GM12878 (cell line): ENCODE data around the gene SEL1L3. TPM values are rescaled to one million over a fixed set of nuclear protein-coding genes. Genes with fewer than 3 reads are reported as not detected.

ENCODE experiments used
- ATAC-seq: fragments of 200-7000 bp; cut with Tn5 transposase; 3 replicates; pipeline ENCODE4 v1.9.1; 2020; ENCODE audit warnings: mild to moderate bottlenecking, moderate library complexity
- BruUV-seq: library from RNA; stranded (reverse); fragments of 400-500 nt; replicated peaks from 2 replicates; lab custom pipeline; 2021; lab: Mats Ljungman, UMichigan
- CTCF ChIA-PET: fragments of 300-600 bp; sonication (Branson Sonifier 250); formaldehyde crosslinking; extraction: SDS; loops from one replicate; lab custom pipeline; 2021; ENCODE audit warnings: inconsistent platforms; lab: Yijun Ruan, JAX
- POLR2A ChIA-PET: fragments of 350-600 bp; formaldehyde crosslinking; extraction: SDS; loops from one replicate; lab custom pipeline; 2021; ENCODE audit warnings: inconsistent platforms; lab: Charles Lee
- RAD21 ChIA-PET: fragments of 300-600 bp; sonication (Branson Sonifier 250); formaldehyde crosslinking; loops from one replicate; lab custom pipeline; 2023; ENCODE audit warnings: antibody characterized with exemption; ENCODE audit not compliant: unreplicated experiment; lab: Charles Lee
- SMC1A ChIA-PET: fragments of 300-600 bp; sonication (Branson Sonifier 250); formaldehyde crosslinking; loops from one replicate; lab custom pipeline; 2023; ENCODE audit not compliant: unreplicated experiment, uncharacterized antibody; lab: Charles Lee
- DNase-seq: peaks from one replicate; pipeline ENCODE4 v3.0.0-alpha.2; 2011; ENCODE audit warnings: low read depth, low spot score
- FAIRE-seq: peaks from 3 replicates; lab custom pipeline; 2011; peaks lifted over from hg19 to GRCh38; lab: Jason Lieb, UNC
- H2AFZ ChIP-seq: 2 replicates; pipeline ENCODE4 v1.6.0; 2011; ENCODE audit warnings: low read depth, low read length, control low read depth; ENCODE audit not compliant: control insufficient read depth
- H3K27ac ChIP-seq: 2 replicates; pipeline ENCODE4 v1.5.1; 2011; ENCODE audit warnings: control low read depth; ENCODE audit not compliant: control insufficient read depth, insufficient read depth
- H3K27me3 ChIP-seq, 2 experiments: replicated peaks in 1 of 2; 2 replicates each; pipeline versions ENCODE4 v1.6.0 to v1.6.1; 2011; ENCODE audit warnings: low read length in 1 of 2; ENCODE audit not compliant: control insufficient read depth in 2 of 2, insufficient read depth in 2 of 2
- H3K36me3 ChIP-seq, 2 experiments: 2 replicates each; pipeline ENCODE4 v1.5.1; 2011; ENCODE audit warnings: low read length in 1 of 2; ENCODE audit not compliant: control insufficient read depth in 2 of 2, insufficient read depth in 2 of 2
- H3K4me1 ChIP-seq: 2 replicates; pipeline ENCODE4 v1.6.1; 2011; ENCODE audit warnings: mild to moderate bottlenecking, low read length, moderate library complexity, mixed read lengths; ENCODE audit not compliant: control insufficient read depth, insufficient read depth
- H3K4me2 ChIP-seq: 2 replicates; pipeline ENCODE4 v1.6.0; 2011; ENCODE audit warnings: control low read depth; ENCODE audit not compliant: control insufficient read depth, insufficient read depth
- H3K4me3 ChIP-seq: fragments of 200-600 bp; sonication (generic); 2 replicates; pipeline ENCODE4 v1.5.1; 2016
- H3K79me2 ChIP-seq: 2 replicates; pipeline ENCODE4 v1.6.0; 2011; ENCODE audit warnings: low read length; ENCODE audit not compliant: control insufficient read depth, insufficient read depth
- H3K9ac ChIP-seq: 2 replicates; pipeline ENCODE4 v1.8.0; 2011; ENCODE audit warnings: low read length, control low read depth, mixed read lengths; ENCODE audit not compliant: control insufficient read depth, insufficient read depth
- H3K9me3 ChIP-seq: replicated peaks from 3 replicates; pipeline ENCODE4 v1.5.1; 2011; ENCODE audit warnings: mild to moderate bottlenecking, low read length; ENCODE audit not compliant: control insufficient read depth, insufficient read depth
- H4K20me1 ChIP-seq: 2 replicates; pipeline ENCODE4 v1.6.0; 2011; ENCODE audit not compliant: control insufficient read depth, insufficient read depth
- E2F8 ChIP-seq: fragments of 450-650 bp; IDR thresholded peaks from 2 replicates; pipeline ENCODE4 v1.6.1; 2018; ENCODE audit warnings: mild to moderate bottlenecking, low read depth, moderate library complexity; ENCODE audit not compliant: partially characterized antibody
- EGR1 ChIP-seq, 2 experiments: IDR thresholded peaks; 1 replicate in 1 of 2; 2 replicates in 1 of 2; pipeline ENCODE4 v1.6.1; 2011 to 2012; ENCODE audit warnings: low read depth in 2 of 2, low read length in 2 of 2, borderline replicate concordance in 1 of 2, mild to moderate bottlenecking in 1 of 2, moderate library complexity in 1 of 2
- EP300 ChIP-seq, 2 experiments: fragments of 150-350 bp in 1 of 2; IDR thresholded peaks; 2 replicates each; pipeline ENCODE4 v1.6.1; 2011 to 2012; ENCODE audit warnings: low read depth in 2 of 2, low read length in 2 of 2, borderline replicate concordance in 1 of 2, improper control_type of control experiment in 1 of 2, inconsistent platforms in 1 of 2; ENCODE audit not compliant: control insufficient read depth in 1 of 2
- KAT2A ChIP-seq: conservative IDR thresholded peaks from 2 replicates; pipeline ENCODE4 v1.6.1; 2011; ENCODE audit warnings: low read depth, low read length; ENCODE audit not compliant: control insufficient read depth
- MAX ChIP-seq: IDR thresholded peaks from 2 replicates; pipeline ENCODE4 v1.6.1; 2012; ENCODE audit warnings: low read depth, low read length, improper control_type of control experiment
- SPI1 ChIP-seq: IDR thresholded peaks from 2 replicates; pipeline ENCODE4 v1.6.1; 2011; ENCODE audit warnings: low read depth, mild to moderate bottlenecking, low read length, moderate library complexity, borderline replicate concordance; ENCODE audit not compliant: insufficient read depth
- TBL1XR1 ChIP-seq: IDR thresholded peaks from 2 replicates; pipeline ENCODE4 v1.6.1; 2012; ENCODE audit warnings: low read depth, low read length, improper control_type of control experiment
- ZSCAN29 ChIP-seq: fragments of 450-650 bp; IDR thresholded peaks from 2 replicates; pipeline ENCODE4 v1.6.1; 2017; ENCODE audit warnings: mild to moderate bottlenecking, moderate library complexity
- WGBS: methylation state at CpG from one replicate; pipeline ENCODE4 v1.1.6; 2016; ENCODE audit warnings: low lambda C conversion rate; ENCODE audit not compliant: insufficient replicate concordance, insufficient coverage; ENCODE audit errors: missing lambda C conversion rate; 5-methylcytosine and 5-hydroxymethylcytosine counted together
- in situ Hi-C: fragments of 300-500 bp; cut with MboI; formaldehyde crosslinking; loops from 9 replicates; pipeline ENCODE4 v1.14.3; 2018; ENCODE audit warnings: mixed read lengths
- intact Hi-C: fragments of 100-400 bp; cut with micrococcal nuclease; formaldehyde crosslinking; loops from one replicate; pipeline ENCODE4 v1.14.2; 2022; ENCODE audit not compliant: unreplicated experiment
- polyA plus RNA-seq, 11 experiments: library from polyadenylated mRNA; depleted of rRNA in 4 of 11; unstranded in 6 of 11; stranded (reverse) in 5 of 11; fragments of >200 nt; fragmentation: Nextera tagmentation in 4 of 11; fragmentation: Illumina TruSeq in 1 of 11; extraction: Ambion mirVana in 4 of 11; extraction: Trizol in 1 of 11; gene quantifications; 1 replicate in 1 of 11; 2 replicates in 10 of 11; pipeline versions ENCODE4 v1.2.1 to v1.2.3, GENCODE V29; 2011 to 2016; ENCODE audit warnings: inconsistent platforms in 2 of 11, missing spikeins in 2 of 11, low read depth in 1 of 11
- total RNA-seq, 4 experiments: library from RNA; depleted of rRNA in 3 of 4; stranded (reverse); fragments of >200 nt in 3 of 4; fragmentation: Illumina TruSeq in 1 of 4; extraction: Trizol in 1 of 4; gene quantifications; 2 replicates each; pipeline versions ENCODE4 v1.2.1 to v1.2.3, GENCODE V29; 2013 to 2021

SEL1L3 gene
- total and polyA plus RNA-seq, 10 of the 15 experiments (the other 5 are each of a cell fraction or from before 2014, with no cell fraction given): 20.4 to 82.2 (median 47.3) TPM

GRCh38 chr4:25728886-25729285, 133.9 kb downstream of the SEL1L3 start:
- no peak for TF ChIP-seq MAX
- TF ChIP-seq KAT2A: no peak
- TF ChIP-seq ZSCAN29: no peak
- no peak for TF ChIP-seq E2F8
- no peak for TF ChIP-seq SPI1
- TF ChIP-seq TBL1XR1: no peak
- TF ChIP-seq EGR1 (IDR thresholded peaks at IDR 0.05; ENCODE audit: borderline replicate concordance in 1 of 2, low read depth in 2 of 2, low read length in 2 of 2): no peak
- no peak for TF ChIP-seq EP300 (IDR thresholded peaks at IDR 0.05; ENCODE audit: borderline replicate concordance in 1 of 2, control insufficient read depth in 1 of 2, low read depth in 2 of 2, low read length in 2 of 2)
- Histone ChIP-seq H4K20me1 (no peaks in the 10 kb centered on the region), H3K9ac (no peak overlapping the region), H3K79me2 (no peaks in the 10 kb centered on the region), H3K27me3 (no peaks in the 10 kb centered on the region), H3K4me3 (no peak overlapping the region), H3K4me1 (peaks cover 4% of the 10 kb centered on the region; the same call in 1 of the 2 replicates), H2AFZ (no peak overlapping the region), H3K36me3 (no peaks in the 10 kb centered on the region), H3K9me3 (no peaks in the 10 kb centered on the region), H3K27ac (no peak overlapping the region), H3K4me2 (no peak overlapping the region)
- in situ Hi-C loops: no loop called here
- BruUV-seq: no TSS peak
- WGBS: 24% methylated on average over 3 of the region's 3 CpGs
- ATAC-seq (no peak), FAIRE-seq (no peak), DNase-seq (no peak)
- CTCF ChIA-PET: no interaction called here
- intact Hi-C loops: loop anchor here (5.0 kb wide), 1 partner anchor 672 kb away; no protein-coding TSS in a partner anchor
- SMC1A ChIA-PET: no interaction called here
- POLR2A ChIA-PET: interaction anchor here (0.6 kb wide), 1 partner anchor 111 kb away, joined by 3 read pairs; no protein-coding TSS in a partner anchor
- RAD21 ChIA-PET: interaction anchor here (0.8 kb wide), 1 partner anchor 61 kb away, joined by 3 read pairs; no protein-coding TSS in a partner anchor
